GM10248 (cell line): Measurements from ENCODE around the gene GPR161.
"Not testable (repeated sequence)": the region's sequence is repeated elsewhere in the genome, so short reads cannot be mapped to it uniquely, and the experiment has no call there.

ENCODE experiments used
- CTCF ChIA-PET: fragments of 300-600 bp; sonication (Branson Sonifier 250); formaldehyde crosslinking; extraction: SDS; loops from one replicate; lab custom pipeline; 2021; ENCODE audit warnings: antibody characterized with exemption; lab: Yijun Ruan, JAX
- POLR2A ChIA-PET: fragments of 350-650 bp; sonication (Branson Sonifier 250); formaldehyde crosslinking; extraction: SDS; loops from one replicate; lab custom pipeline; 2020; ENCODE audit warnings: antibody characterized with exemption; lab: Yijun Ruan, JAX
- DNase-seq: peaks from one replicate; pipeline ENCODE4 v3.0.0; 2012; ENCODE audit errors: extremely low spot score
- TF ChIP-seq, protein P1 (sequence below): IDR thresholded peaks from 2 replicates; pipeline ENCODE4 v1.5.1; 2012; ENCODE audit warnings: mild to moderate bottlenecking, low read depth; ENCODE audit errors: extremely low read depth, missing control alignments, control extremely low read depth

The GPR161 gene

DNA sequence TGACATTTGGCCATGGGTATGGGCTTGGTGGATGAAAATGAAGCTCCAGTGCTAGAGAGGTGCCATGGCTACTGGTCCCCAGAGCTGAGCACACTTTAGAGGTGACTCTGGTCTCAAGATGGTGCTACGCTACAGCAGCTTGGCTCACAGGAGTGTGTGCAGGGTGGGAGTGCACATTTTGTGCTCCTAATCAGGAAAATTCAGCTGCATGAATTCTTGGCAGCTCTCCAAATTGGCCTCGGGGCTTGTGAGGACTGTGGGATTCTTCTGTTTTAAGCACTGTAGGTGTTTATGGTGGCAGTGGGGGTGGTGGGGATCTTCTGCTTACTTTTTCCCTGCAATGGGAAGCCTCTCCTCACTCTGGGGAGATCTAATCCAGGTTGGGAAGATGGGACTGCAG is 24.7 kb upstream of the GPR161 start:
- TF ChIP-seq, protein P1, sequence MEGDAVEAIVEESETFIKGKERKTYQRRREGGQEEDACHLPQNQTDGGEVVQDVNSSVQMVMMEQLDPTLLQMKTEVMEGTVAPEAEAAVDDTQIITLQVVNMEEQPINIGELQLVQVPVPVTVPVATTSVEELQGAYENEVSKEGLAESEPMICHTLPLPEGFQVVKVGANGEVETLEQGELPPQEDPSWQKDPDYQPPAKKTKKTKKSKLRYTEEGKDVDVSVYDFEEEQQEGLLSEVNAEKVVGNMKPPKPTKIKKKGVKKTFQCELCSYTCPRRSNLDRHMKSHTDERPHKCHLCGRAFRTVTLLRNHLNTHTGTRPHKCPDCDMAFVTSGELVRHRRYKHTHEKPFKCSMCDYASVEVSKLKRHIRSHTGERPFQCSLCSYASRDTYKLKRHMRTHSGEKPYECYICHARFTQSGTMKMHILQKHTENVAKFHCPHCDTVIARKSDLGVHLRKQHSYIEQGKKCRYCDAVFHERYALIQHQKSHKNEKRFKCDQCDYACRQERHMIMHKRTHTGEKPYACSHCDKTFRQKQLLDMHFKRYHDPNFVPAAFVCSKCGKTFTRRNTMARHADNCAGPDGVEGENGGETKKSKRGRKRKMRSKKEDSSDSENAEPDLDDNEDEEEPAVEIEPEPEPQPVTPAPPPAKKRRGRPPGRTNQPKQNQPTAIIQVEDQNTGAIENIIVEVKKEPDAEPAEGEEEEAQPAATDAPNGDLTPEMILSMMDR, result no peak
- DNase-seq, result no peak
- CTCF ChIA-PET, result interaction anchor here (1.1 to 3.1 kb wide), 4 partner anchors 9 to 79 kb away, joined by 4 to 11 read pairs (median 8); no protein-coding TSS in a partner anchor
- POLR2A ChIA-PET, result no interaction called here

DNA sequence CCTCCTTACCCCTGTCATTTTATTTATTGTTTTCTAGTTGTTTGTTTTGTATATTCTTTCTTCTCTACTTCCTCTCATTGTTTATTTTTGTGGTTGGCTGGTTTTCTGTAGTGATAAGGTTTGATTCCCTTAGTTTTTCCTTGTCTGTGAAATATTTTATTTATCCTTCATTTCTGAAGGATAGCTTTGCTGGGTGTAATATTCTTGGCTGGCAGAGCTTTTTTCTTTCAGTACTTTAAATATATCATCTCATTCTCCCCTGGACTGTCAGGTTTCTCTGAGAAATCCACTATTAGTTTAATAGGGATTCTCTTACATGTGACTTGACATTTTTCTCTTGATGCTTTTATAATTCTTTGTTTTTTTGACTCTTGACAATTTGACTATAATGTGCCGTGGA is 23.2 kb upstream of the GPR161 start:
- POLR2A ChIA-PET, result no interaction called here
- TF ChIP-seq, protein P1, result no peak
- CTCF ChIA-PET, result interaction anchor here (0.8 to 3.1 kb wide), 3 partner anchors 13 to 78 kb away, joined by 4 to 11 read pairs (median 10); no protein-coding TSS in a partner anchor

DNA sequence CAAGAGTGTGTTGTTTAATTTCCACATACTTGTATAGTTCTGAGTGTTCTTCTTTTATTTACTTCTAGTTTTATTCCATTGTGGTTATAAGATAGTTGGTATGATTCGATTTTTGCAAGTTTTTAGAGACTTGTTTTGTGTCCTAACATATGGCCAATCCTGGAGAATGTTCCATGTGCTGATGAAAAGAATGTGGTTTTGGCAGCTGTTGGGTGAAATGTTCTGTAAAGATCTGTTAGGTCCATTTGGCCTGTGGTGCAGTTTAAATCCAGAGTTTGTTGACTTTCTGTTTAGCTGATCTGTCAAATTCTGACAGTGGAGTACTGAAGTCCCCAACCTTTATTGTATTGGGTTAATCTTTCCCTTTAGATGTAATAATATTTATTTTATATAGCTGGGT is 22.5 kb upstream of the GPR161 start:
- TF ChIP-seq, protein P1, result no peak
- CTCF ChIA-PET, result interaction anchor here (0.8 to 3.1 kb wide), 4 partner anchors 10 to 77 kb away, joined by 4 to 11 read pairs (median 7); no protein-coding TSS in a partner anchor
- POLR2A ChIA-PET, result no interaction called here
- DNase-seq, result no peak

More for the DNA sequence above, 23.2 kb upstream of the GPR161 start:
- no peak for DNase-seq

DNA sequence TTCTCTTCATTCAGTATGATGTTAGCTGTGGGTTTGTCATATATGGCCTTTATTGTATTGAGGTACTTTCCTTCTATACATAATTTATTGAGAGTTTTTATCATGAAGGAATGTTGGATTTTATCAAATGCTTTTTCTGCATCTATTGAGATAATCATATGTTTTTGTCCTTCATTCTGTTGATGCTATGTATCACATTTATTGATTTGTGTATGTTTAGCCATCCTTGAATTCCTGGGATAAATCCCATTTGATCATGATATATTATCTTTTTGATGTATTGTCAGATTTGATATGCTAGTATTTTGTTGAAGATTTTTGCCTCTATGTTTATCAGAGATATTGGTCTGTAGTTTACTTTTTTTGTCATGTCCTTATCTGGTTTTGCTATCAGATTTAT is 20.9 kb upstream of the GPR161 start:
- TF ChIP-seq, protein P1, result no peak
- ChIA-PET POLR2A (no interaction called here), CTCF (no interaction called here)
- no peak for DNase-seq

DNA sequence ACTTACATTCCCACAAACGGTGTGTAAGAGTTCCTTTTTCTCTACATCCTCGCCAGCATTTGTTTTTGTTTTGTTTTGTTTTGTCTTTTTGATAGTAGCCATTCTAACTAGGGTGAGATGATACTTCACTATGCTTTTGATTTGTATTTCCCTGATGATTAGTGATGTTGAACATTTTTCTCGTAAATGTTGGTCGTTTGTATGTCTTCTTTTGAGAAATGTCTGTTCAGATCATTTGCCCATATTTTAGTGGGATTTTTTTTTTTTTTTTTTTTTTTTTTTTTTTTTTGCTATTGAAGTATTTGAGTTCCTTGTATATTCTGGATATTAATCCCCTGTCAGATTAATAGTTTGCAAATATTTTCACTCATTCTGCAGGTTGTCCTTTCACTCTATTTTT is 19.2 kb upstream of the GPR161 start:
- TF ChIP-seq, protein P1, result no peak
- DNase-seq, result no peak
- ChIA-PET CTCF (interaction anchor here (1.0 kb wide), 1 partner anchor 11 kb away, joined by 3 read pairs; no protein-coding TSS in a partner anchor), POLR2A (no interaction called here)

DNA sequence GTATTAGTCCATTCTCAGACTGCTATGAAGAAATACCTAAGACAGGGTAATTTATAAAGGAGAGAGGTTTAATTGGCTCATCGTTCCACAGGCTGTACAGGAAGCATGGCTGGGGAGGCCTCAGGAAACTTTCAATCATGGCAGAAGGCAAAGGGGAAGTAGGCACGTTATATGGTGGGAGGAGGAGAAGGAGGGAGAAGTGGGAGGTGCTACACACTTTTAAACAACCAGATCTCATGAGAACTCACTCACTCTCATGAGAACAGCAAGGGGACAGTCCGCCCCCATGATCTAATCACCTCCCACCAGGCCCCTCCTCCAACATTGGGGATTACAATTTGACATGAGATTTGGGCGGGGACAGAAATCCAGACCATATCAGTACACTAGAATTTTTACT is 18.0 kb upstream of the GPR161 start:
- DNase-seq, POLR2A ChIA-PET: not testable (repeated sequence)
- CTCF ChIA-PET, result interaction anchor here (1.5 kb wide), 1 partner anchor 9 kb away, joined by 7 read pairs; no protein-coding TSS in a partner anchor

DNA sequence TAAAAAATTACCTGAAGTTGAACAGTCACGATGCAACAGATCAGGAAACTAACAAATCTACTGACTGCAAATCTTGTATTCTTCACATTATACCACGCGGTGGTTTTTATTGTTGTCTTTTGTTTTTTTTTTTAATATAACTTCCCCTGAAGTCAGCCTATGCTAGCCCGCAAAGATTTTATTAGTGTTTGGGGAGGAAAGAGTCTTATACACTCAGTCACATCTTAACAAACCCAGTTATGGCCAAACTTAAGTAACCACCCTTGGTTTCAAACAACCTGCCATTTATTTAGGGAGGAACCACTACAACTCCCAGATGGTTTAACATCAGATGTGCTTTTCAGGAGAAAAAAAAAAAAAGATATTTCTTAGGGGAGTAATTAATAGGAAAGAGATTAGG is 15.2 kb upstream of the GPR161 start:
- ChIA-PET POLR2A (no interaction called here), CTCF (interaction anchor here (1.0 to 3.0 kb wide), 3 partner anchors 13 to 69 kb away, joined by 3 to 11 read pairs (median 3); no protein-coding TSS in a partner anchor)
- no peak for DNase-seq
- TF ChIP-seq, protein P1, result no peak
